Measurements from ENCODE around the gene TLR4.

Gene TLR4

DNA sequence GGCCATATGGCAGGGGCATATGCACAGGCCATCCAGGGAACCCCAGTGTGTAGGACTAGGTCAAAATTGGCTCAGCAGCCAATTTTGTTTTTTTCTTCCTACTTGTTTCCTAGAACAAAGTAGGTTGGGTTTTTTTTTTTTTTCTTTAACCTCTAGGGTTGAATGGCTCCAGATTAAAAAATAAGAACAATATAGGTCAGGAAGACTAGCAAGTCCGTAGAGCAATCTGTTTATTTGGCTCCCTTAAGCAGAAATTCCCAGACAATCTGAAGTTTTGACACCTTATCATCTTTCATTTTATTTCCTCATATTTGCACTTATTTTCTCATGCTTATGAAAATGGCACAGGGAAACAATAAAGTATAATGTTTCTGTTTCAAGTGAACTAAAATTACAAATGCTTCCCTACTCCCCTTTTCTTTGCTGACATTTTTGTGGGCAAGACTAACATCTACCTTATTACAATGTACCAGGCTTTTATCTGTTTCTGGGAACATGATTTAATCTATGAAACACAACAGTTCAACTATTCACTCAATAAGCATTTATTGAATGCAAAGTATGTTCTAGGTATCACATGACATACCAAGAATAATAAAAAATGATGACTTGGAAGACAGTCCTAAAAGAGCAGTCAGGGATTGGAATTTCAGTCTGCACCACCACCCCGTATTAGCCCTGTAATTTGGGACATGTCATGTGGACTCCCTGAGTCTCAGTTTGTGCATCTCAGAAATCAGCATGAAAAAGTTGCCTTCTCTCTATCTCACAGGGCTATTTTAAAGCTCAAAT, 30.5 kb downstream of the TLR4 start:
- TF ChIP-seq, protein P1, sequence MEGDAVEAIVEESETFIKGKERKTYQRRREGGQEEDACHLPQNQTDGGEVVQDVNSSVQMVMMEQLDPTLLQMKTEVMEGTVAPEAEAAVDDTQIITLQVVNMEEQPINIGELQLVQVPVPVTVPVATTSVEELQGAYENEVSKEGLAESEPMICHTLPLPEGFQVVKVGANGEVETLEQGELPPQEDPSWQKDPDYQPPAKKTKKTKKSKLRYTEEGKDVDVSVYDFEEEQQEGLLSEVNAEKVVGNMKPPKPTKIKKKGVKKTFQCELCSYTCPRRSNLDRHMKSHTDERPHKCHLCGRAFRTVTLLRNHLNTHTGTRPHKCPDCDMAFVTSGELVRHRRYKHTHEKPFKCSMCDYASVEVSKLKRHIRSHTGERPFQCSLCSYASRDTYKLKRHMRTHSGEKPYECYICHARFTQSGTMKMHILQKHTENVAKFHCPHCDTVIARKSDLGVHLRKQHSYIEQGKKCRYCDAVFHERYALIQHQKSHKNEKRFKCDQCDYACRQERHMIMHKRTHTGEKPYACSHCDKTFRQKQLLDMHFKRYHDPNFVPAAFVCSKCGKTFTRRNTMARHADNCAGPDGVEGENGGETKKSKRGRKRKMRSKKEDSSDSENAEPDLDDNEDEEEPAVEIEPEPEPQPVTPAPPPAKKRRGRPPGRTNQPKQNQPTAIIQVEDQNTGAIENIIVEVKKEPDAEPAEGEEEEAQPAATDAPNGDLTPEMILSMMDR (IDR thresholded peaks at IDR 0.05; ENCODE audit: insufficient read depth, low read length, poor library complexity, severe bottlenecking): no peak
- no peak for DNase-seq (ENCODE audit: extremely low read depth, insufficient read length)
- Histone ChIP-seq H3K27me3 (replicated peaks; ENCODE audit: control insufficient read depth, insufficient read depth, low read length) (no peaks in the 10 kb centered on the region), H3K36me3 (ENCODE audit: control insufficient read depth, insufficient read depth, low read length) (no peaks in the 10 kb centered on the region), H3K4me3 (replicated peaks; ENCODE audit: low read depth, low read length) (no peak overlapping the region)

DNA sequence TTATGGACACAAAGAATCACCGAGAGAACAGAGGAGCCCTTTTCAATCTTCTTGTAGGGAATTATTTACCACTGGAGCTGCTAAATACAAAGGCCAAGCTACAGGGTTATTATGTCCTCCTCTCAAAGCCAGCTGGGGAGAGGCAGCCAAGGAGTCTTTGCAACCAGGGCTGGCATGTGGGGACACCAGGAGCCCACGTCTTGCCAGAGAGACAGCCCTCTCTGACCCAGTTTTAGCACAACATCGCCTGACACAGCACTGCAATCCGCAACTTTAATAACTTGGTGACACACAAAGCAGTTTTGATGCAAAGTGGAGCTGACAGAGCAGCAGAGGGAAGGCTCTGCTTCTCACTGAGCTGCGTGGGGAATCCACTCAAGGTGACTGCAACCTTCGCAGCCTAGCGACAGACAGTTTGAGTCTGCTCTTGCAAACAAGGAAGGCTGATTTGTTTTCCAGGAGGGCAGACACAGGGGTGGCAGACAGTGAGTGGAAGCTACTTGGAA, 33.6 kb downstream of the TLR4 start:
- Histone ChIP-seq H3K4me3 (replicated peaks; ENCODE audit: low read depth, low read length) (no peak overlapping the region), H3K36me3 (ENCODE audit: control insufficient read depth, insufficient read depth, low read length) (no peaks in the 10 kb centered on the region), H3K27me3 (replicated peaks; ENCODE audit: control insufficient read depth, insufficient read depth, low read length) (no peaks in the 10 kb centered on the region)
- TF ChIP-seq, protein P1 (IDR thresholded peaks at IDR 0.05; ENCODE audit: insufficient read depth, low read length, poor library complexity, severe bottlenecking): no peak
- no peak for DNase-seq (ENCODE audit: extremely low read depth, insufficient read length)

DNA sequence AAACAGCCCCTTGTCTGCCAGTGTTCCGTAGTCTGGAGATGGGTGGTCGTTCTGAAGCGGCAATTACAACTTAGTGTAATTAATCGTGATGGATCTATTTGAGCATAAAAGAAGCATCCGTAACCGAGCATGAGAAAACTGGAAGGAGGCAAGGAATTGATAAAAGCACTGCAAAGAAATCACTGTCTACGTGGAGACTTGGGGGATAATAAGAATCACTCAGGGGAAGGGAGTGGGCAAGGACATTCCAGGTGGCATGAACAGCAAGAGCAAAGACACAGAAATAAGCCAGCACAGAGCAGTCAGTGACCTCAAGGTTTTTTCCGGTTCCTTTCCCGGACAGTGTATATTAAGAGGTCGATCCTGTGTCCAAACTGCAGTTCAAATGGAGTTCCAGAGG, 35.0 kb downstream of the TLR4 start:
- Histone ChIP-seq H3K4me3 (replicated peaks; ENCODE audit: low read depth, low read length) (no peak overlapping the region), H3K27me3 (replicated peaks; ENCODE audit: control insufficient read depth, insufficient read depth, low read length) (no peaks in the 10 kb centered on the region), H3K36me3 (ENCODE audit: control insufficient read depth, insufficient read depth, low read length) (no peaks in the 10 kb centered on the region)
- DNase-seq (ENCODE audit: extremely low read depth, insufficient read length): no peak
- TF ChIP-seq, protein P1 (IDR thresholded peaks at IDR 0.05; ENCODE audit: insufficient read depth, low read length, poor library complexity, severe bottlenecking): no peak

DNA sequence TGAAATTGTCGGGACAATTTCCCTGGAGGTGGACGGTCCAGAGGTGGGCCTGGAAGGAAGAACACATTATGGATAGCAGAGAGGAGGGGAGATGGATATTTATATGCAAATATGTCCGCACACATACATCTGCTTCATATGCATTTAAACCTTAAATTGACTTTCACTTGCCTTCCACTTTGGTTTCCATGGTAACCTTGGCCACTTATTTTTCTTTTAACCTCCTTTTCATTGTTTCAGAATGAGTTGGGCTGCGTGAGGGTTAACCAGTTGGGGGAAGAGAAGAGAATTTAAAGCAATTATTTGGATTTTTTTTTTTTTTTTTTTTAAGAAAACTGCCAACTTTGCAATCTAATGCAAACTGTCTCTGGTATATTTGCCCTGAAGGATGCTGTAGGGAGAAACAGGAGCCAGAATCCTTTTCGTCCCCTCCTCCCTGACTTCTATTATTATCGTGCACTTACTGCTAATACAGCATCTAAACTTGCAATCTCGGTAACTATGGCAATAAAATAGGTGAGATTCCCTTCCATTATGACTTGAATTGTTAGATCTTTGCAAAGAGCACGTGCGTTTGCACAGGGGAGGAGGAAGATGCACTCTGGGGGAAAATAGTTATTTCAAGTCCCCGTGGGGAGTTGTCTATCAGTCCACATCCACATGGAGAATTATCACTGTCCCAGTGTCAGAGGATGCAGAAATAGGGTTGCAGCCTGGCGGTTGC, 35.6 kb downstream of the TLR4 start:
- TF ChIP-seq, protein P1 (IDR thresholded peaks at IDR 0.05; ENCODE audit: insufficient read depth, low read length, poor library complexity, severe bottlenecking): no peak
- H3K36me3 ChIP-seq (ENCODE audit: control insufficient read depth, insufficient read depth, low read length): no peaks in the 10 kb centered on the region
- H3K4me3 ChIP-seq (replicated peaks; ENCODE audit: low read depth, low read length): no peak overlapping the region
- H3K27me3 ChIP-seq (replicated peaks; ENCODE audit: control insufficient read depth, insufficient read depth, low read length): no peaks in the 10 kb centered on the region
- DNase-seq (ENCODE audit: extremely low read depth, insufficient read length): no peak

DNA sequence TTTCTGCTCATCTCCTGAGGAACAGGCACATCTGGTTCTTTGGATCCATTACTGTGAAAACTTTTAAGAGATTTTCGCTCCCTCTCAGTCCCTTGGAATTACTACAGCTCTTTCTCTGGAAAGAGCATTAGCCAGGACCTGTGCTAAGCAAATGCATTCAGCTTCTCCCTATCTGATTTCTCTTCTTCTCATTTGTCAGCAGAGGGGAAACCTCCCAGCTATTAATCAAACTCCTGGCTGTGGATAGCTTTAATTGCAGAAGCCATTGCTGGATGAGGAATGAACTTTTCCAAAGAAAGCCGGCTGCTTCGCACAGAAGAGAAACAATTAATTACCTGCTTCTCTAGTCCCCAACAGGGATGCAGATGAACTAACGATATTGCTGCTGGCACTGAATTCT, 37.9 kb downstream of the TLR4 start:
- no peaks in the 10 kb centered on the region; the same call in 1 of the 2 replicates for H3K27me3 ChIP-seq (replicated peaks; ENCODE audit: control insufficient read depth, insufficient read depth, low read length)
- no peak overlapping the region for H3K4me3 ChIP-seq (replicated peaks; ENCODE audit: low read depth, low read length)
- DNase-seq (ENCODE audit: extremely low read depth, insufficient read length): no peak
- H3K36me3 ChIP-seq (ENCODE audit: control insufficient read depth, insufficient read depth, low read length): no peaks in the 10 kb centered on the region
- TF ChIP-seq, protein P1 (IDR thresholded peaks at IDR 0.05; ENCODE audit: insufficient read depth, low read length, poor library complexity, severe bottlenecking): no peak
